GM23338 (cell line): ENCODE data around the gene CTNNA1. TPM values are rescaled to one million over a fixed set of nuclear protein-coding genes. Genes with fewer than 3 reads are reported as not detected.

ENCODE experiments used
- ATAC-seq: fragments of 200-7000 bp; cut with Tn5 transposase; 3 replicates; pipeline ENCODE4 v1.9.1; 2020
- DNase-seq: peaks from one replicate; pipeline ENCODE4 v3.0.0-alpha.2; 2015; ENCODE audit warnings: low spot score
- H2AFZ ChIP-seq: fragments of 200-600 bp; sonication (generic); 2 replicates; pipeline ENCODE4 v1.8.0; 2016; ENCODE audit warnings: antibody characterized with exemption, mild to moderate bottlenecking, moderate library complexity
- H3F3A ChIP-seq: fragments of 200-600 bp; sonication (generic); replicated peaks from 2 replicates; pipeline ENCODE4 v1.8.0; 2017; ENCODE audit warnings: antibody characterized with exemption, mixed run types, low read depth
- H3K27ac ChIP-seq: fragments of 200-600 bp; sonication (generic); 2 replicates; pipeline ENCODE4 v1.6.1; 2016; ENCODE audit warnings: low read depth
- H3K27me3 ChIP-seq: fragments of 200-600 bp; sonication (generic); 2 replicates; pipeline ENCODE4 v1.8.0; 2016; ENCODE audit warnings: mild to moderate bottlenecking, mixed run types, moderate library complexity; ENCODE audit not compliant: insufficient read depth
- H3K36me3 ChIP-seq: fragments of 200-600 bp; sonication (generic); 2 replicates; pipeline ENCODE4 v1.8.0; 2016; ENCODE audit warnings: mild to moderate bottlenecking; ENCODE audit not compliant: insufficient read depth
- H3K4me1 ChIP-seq: fragments of 200-600 bp; sonication (generic); 2 replicates; pipeline ENCODE4 v1.8.0; 2016; ENCODE audit warnings: mild to moderate bottlenecking, moderate library complexity; ENCODE audit not compliant: insufficient read depth
- H3K4me2 ChIP-seq: fragments of 200-600 bp; sonication (generic); 2 replicates; pipeline ENCODE4 v1.7.1; 2017; ENCODE audit warnings: mixed run types
- H3K4me3 ChIP-seq: fragments of 200-600 bp; sonication (generic); 2 replicates; pipeline ENCODE4 v1.6.1; 2016; ENCODE audit warnings: mixed run types
- H3K79me2 ChIP-seq: fragments of 200-600 bp; sonication (generic); replicated peaks from 2 replicates; pipeline ENCODE4 v1.8.0; 2017; ENCODE audit warnings: mild to moderate bottlenecking; ENCODE audit not compliant: insufficient read depth
- H3K9me2 ChIP-seq: fragments of 200-600 bp; sonication (generic); 2 replicates; pipeline ENCODE4 v1.8.0; 2017; ENCODE audit not compliant: insufficient read depth
- H4K20me1 ChIP-seq: fragments of 200-600 bp; sonication (generic); replicated peaks from 2 replicates; pipeline ENCODE4 v1.8.0; 2017; ENCODE audit warnings: mild to moderate bottlenecking; ENCODE audit not compliant: insufficient read depth
- H3K27ac Mint-ChIP-seq: 2 replicates; pipeline ENCODE4 v1.8.0; 2020; ENCODE audit warnings: inconsistent platforms, mild to moderate bottlenecking, moderate library complexity, mixed read lengths
- H3K27me3 Mint-ChIP-seq: 3 replicates; pipeline ENCODE4 v1.8.0; 2022; ENCODE audit warnings: low read depth, mild to moderate bottlenecking, moderate library complexity, mixed read lengths, inconsistent platforms; ENCODE audit not compliant: insufficient read depth, poor library complexity
- H3K36me3 Mint-ChIP-seq: 3 replicates; pipeline ENCODE4 v1.8.0; 2021; ENCODE audit warnings: low read depth, mild to moderate bottlenecking, inconsistent platforms, moderate library complexity, mixed read lengths
- H3K4me1 Mint-ChIP-seq: 3 replicates; pipeline ENCODE4 v1.8.0; 2020; ENCODE audit warnings: mild to moderate bottlenecking, inconsistent platforms, mixed read lengths
- H3K4me3 Mint-ChIP-seq: 3 replicates; pipeline ENCODE4 v1.8.0; 2021; ENCODE audit warnings: moderate library complexity, mild to moderate bottlenecking, inconsistent platforms, mixed read lengths
- H3K9me3 Mint-ChIP-seq: 3 replicates; pipeline ENCODE4 v1.8.0; 2020; ENCODE audit warnings: moderate library complexity, mild to moderate bottlenecking, inconsistent platforms, mixed read lengths
- CREB1 ChIP-seq: fragments of 250-450 bp; sonication (Bioruptor Pico); IDR thresholded peaks from 2 replicates; pipeline ENCODE4 v1.5.0; 2020; ENCODE audit warnings: low read depth, mild to moderate bottlenecking, moderate library complexity
- EZH2 ChIP-seq: fragments of 200-600 bp; sonication (generic); IDR thresholded peaks from one replicate; pipeline ENCODE4 v1.8.0; 2017; ENCODE audit warnings: antibody characterized with exemption, mild to moderate bottlenecking, low read depth; ENCODE audit not compliant: unreplicated experiment
- EZH2phosphoT487 ChIP-seq: fragments of 200-600 bp; sonication (generic); IDR thresholded peaks from one replicate; pipeline ENCODE4 v1.8.1; 2018; ENCODE audit warnings: antibody characterized with exemption; ENCODE audit not compliant: unreplicated experiment
- JUNB ChIP-seq: IDR thresholded peaks from one replicate; pipeline ENCODE4 v1.6.1; 2016; ENCODE audit warnings: antibody characterized with exemption; ENCODE audit not compliant: unreplicated experiment
- NANOG ChIP-seq: IDR thresholded peaks from 2 replicates; pipeline ENCODE4 v1.6.1; 2016; ENCODE audit warnings: antibody characterized with exemption, borderline replicate concordance
- POLR2AphosphoS5 ChIP-seq: IDR thresholded peaks from 2 replicates; pipeline ENCODE4 v1.6.1; 2016; ENCODE audit warnings: antibody characterized with exemption, low read depth
- REST ChIP-seq: IDR thresholded peaks from one replicate; pipeline ENCODE4 v1.6.1; 2018; ENCODE audit warnings: antibody characterized with exemption; ENCODE audit not compliant: unreplicated experiment
- STAT1 ChIP-seq: IDR thresholded peaks from one replicate; pipeline ENCODE4 v1.6.1; 2016; ENCODE audit warnings: antibody characterized with exemption; ENCODE audit not compliant: unreplicated experiment
- ZNF114 ChIP-seq: fragments of 250-450 bp; sonication (Bioruptor Pico); IDR thresholded peaks from 2 replicates; pipeline ENCODE4 v1.5.0; 2020; ENCODE audit warnings: mild to moderate bottlenecking, moderate library complexity
- ZNF331 ChIP-seq: fragments of 250-450 bp; sonication (Bioruptor Pico); IDR thresholded peaks from 2 replicates; pipeline ENCODE4 v1.5.0; 2020; ENCODE audit warnings: low read depth, mild to moderate bottlenecking, moderate library complexity
- polyA plus RNA-seq: library from polyadenylated mRNA; unstranded; fragments of >200 nt; fragmentation: Nextera tagmentation; extraction: Ambion mirVana; gene quantifications from 2 replicates; pipeline ENCODE4 v1.2.1, GENCODE V29; 2016
- total RNA-seq: library from RNA; depleted of rRNA; stranded (reverse); fragments of >200 nt; shearing (Covaris generic); gene quantifications from 2 replicates; pipeline ENCODE4 v1.2.3, GENCODE V29; 2014
- TF ChIP-seq, protein P1 (sequence below): IDR thresholded peaks from 2 replicates; pipeline ENCODE4 v1.6.1; 2016; ENCODE audit warnings: antibody characterized with exemption
- TF ChIP-seq, protein P2 (sequence below), 2 experiments: fragments of 200-600 bp in 1 of 2; sonication (generic) in 1 of 2; conservative IDR thresholded peaks; 2 replicates each; pipeline versions ENCODE4 v1.5.1 to v1.6.1; 2016 to 2017; ENCODE audit warnings: antibody characterized with exemption in 2 of 2, low read depth in 2 of 2, mild to moderate bottlenecking in 2 of 2, moderate library complexity in 1 of 2
- TF ChIP-seq, protein P3 (sequence below): fragments of 250-450 bp; sonication (Bioruptor Pico); IDR thresholded peaks from 2 replicates; pipeline ENCODE4 v1.5.0; 2020; ENCODE audit warnings: mild to moderate bottlenecking, moderate library complexity

Gene CTNNA1
- total and polyA plus RNA-seq, 2 experiments from 2014 or later: 111 to 348 TPM

GRCh38 chr5:138738399-138738798, 14.8 kb upstream of the CTNNA1 start:
- ATAC-seq (no peak), DNase-seq (no peak)
- Histone ChIP-seq H3K4me2 (no peak overlapping the region), H2AFZ (no peak overlapping the region), H3K27me3 (no peaks in the 10 kb centered on the region), H3F3A (no peaks in the 10 kb centered on the region), H4K20me1 (no peaks in the 10 kb centered on the region), H3K36me3 (no peaks in the 10 kb centered on the region), H3K79me2 (no peaks in the 10 kb centered on the region), H3K4me3 (no peak overlapping the region), H3K9me2 (no peaks in the 10 kb centered on the region), H3K27ac (no peak overlapping the region), H3K4me1 (peaks cover 5% of the 10 kb centered on the region; the same call in 1 of the 2 replicates)
- H3K4me1 Mint-ChIP-seq: peaks cover 15% of the 10 kb centered on the region
- H3K27ac Mint-ChIP-seq: no peak overlapping the region
- H3K9me3 Mint-ChIP-seq: no peaks in the 10 kb centered on the region
- H3K27me3 Mint-ChIP-seq: no peaks in the 10 kb centered on the region
- TF ChIP-seq ZNF114 (no peak), EZH2 (no peak), EZH2phosphoT487 (no peak), STAT1 (no peak), CREB1 (CRISPR knock-in tag) (no peak), REST (no peak), NANOG (no peak), JUNB (no peak), ZNF331 (no peak), POLR2AphosphoS5 (no peak)
- TF ChIP-seq, protein P1, sequence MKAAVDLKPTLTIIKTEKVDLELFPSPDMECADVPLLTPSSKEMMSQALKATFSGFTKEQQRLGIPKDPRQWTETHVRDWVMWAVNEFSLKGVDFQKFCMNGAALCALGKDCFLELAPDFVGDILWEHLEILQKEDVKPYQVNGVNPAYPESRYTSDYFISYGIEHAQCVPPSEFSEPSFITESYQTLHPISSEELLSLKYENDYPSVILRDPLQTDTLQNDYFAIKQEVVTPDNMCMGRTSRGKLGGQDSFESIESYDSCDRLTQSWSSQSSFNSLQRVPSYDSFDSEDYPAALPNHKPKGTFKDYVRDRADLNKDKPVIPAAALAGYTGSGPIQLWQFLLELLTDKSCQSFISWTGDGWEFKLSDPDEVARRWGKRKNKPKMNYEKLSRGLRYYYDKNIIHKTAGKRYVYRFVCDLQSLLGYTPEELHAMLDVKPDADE: no peak
- TF ChIP-seq, protein P2, sequence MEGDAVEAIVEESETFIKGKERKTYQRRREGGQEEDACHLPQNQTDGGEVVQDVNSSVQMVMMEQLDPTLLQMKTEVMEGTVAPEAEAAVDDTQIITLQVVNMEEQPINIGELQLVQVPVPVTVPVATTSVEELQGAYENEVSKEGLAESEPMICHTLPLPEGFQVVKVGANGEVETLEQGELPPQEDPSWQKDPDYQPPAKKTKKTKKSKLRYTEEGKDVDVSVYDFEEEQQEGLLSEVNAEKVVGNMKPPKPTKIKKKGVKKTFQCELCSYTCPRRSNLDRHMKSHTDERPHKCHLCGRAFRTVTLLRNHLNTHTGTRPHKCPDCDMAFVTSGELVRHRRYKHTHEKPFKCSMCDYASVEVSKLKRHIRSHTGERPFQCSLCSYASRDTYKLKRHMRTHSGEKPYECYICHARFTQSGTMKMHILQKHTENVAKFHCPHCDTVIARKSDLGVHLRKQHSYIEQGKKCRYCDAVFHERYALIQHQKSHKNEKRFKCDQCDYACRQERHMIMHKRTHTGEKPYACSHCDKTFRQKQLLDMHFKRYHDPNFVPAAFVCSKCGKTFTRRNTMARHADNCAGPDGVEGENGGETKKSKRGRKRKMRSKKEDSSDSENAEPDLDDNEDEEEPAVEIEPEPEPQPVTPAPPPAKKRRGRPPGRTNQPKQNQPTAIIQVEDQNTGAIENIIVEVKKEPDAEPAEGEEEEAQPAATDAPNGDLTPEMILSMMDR (conservative IDR thresholded peaks at IDR 0.05; ENCODE audit: low read depth in 2 of 2): no peak
- TF ChIP-seq, protein P3, sequence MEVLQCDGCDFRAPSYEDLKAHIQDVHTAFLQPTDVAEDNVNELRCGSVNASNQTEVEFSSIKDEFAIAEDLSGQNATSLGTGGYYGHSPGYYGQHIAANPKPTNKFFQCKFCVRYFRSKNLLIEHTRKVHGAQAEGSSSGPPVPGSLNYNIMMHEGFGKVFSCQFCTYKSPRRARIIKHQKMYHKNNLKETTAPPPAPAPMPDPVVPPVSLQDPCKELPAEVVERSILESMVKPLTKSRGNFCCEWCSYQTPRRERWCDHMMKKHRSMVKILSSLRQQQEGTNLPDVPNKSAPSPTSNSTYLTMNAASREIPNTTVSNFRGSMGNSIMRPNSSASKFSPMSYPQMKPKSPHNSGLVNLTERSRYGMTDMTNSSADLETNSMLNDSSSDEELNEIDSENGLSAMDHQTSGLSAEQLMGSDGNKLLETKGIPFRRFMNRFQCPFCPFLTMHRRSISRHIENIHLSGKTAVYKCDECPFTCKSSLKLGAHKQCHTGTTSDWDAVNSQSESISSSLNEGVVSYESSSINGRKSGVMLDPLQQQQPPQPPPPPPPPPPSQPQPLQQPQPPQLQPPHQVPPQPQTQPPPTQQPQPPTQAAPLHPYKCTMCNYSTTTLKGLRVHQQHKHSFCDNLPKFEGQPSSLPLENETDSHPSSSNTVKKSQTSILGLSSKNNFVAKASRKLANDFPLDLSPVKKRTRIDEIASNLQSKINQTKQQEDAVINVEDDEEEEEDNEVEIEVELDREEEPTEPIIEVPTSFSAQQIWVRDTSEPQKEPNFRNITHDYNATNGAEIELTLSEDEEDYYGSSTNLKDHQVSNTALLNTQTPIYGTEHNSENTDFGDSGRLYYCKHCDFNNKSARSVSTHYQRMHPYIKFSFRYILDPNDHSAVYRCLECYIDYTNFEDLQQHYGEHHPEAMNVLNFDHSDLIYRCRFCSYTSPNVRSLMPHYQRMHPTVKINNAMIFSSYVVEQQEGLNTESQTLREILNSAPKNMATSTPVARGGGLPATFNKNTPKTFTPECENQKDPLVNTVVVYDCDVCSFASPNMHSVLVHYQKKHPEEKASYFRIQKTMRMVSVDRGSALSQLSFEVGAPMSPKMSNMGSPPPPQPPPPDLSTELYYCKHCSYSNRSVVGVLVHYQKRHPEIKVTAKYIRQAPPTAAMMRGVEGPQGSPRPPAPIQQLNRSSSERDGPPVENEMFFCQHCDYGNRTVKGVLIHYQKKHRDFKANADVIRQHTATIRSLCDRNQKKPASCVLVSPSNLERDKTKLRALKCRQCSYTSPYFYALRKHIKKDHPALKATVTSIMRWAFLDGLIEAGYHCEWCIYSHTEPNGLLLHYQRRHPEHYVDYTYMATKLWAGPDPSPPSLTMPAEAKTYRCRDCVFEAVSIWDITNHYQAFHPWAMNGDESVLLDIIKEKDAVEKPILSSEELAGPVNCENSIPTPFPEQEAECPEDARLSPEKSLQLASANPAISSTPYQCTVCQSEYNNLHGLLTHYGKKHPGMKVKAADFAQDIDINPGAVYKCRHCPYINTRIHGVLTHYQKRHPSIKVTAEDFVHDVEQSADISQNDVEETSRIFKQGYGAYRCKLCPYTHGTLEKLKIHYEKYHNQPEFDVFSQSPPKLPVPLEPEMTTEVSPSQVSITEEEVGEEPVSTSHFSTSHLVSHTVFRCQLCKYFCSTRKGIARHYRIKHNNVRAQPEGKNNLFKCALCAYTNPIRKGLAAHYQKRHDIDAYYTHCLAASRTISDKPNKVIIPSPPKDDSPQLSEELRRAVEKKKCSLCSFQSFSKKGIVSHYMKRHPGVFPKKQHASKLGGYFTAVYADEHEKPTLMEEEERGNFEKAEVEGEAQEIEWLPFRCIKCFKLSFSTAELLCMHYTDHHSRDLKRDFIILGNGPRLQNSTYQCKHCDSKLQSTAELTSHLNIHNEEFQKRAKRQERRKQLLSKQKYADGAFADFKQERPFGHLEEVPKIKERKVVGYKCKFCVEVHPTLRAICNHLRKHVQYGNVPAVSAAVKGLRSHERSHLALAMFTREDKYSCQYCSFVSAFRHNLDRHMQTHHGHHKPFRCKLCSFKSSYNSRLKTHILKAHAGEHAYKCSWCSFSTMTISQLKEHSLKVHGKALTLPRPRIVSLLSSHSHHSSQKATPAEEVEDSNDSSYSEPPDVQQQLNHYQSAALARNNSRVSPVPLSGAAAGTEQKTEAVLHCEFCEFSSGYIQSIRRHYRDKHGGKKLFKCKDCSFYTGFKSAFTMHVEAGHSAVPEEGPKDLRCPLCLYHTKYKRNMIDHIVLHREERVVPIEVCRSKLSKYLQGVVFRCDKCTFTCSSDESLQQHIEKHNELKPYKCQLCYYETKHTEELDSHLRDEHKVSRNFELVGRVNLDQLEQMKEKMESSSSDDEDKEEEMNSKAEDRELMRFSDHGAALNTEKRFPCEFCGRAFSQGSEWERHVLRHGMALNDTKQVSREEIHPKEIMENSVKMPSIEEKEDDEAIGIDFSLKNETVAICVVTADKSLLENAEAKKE (CRISPR knock-in tag): no peak
- H3K36me3 Mint-ChIP-seq: no peaks in the 10 kb centered on the region
- no peak overlapping the region for H3K4me3 Mint-ChIP-seq
